Chondrocyte (in vitro differentiated cells): Measurements from ENCODE around the gene DUSP22. TPM values are rescaled to one million over a fixed set of nuclear protein-coding genes. Genes with fewer than 3 reads are reported as not detected.
"Not testable (repeated sequence)": the region's sequence is repeated elsewhere in the genome, so short reads cannot be mapped to it uniquely, and the experiment has no call there.

Source experiments
- DNase-seq: peaks from one replicate; pipeline ENCODE4 v3.0.0; 2021; ENCODE audit warnings: mixed read lengths, low spot score
- H3K27ac Mint-ChIP-seq: one replicate; pipeline ENCODE4 v1.8.0; 2021; ENCODE audit warnings: mild to moderate bottlenecking, moderate library complexity, mixed read lengths; ENCODE audit not compliant: unreplicated experiment
- H3K27me3 Mint-ChIP-seq: 2 replicates; pipeline ENCODE4 v1.8.0; 2021; ENCODE audit warnings: low read depth, mixed read lengths
- H3K36me3 Mint-ChIP-seq: 2 replicates; pipeline ENCODE4 v1.8.0; 2021; ENCODE audit warnings: low read depth, mixed read lengths
- H3K4me1 Mint-ChIP-seq: 2 replicates; pipeline ENCODE4 v1.8.0; 2021; ENCODE audit warnings: low read depth, mild to moderate bottlenecking, mixed read lengths
- H3K4me3 Mint-ChIP-seq: one replicate; pipeline ENCODE4 v1.8.0; 2021; ENCODE audit warnings: mild to moderate bottlenecking, moderate library complexity, mixed read lengths; ENCODE audit not compliant: unreplicated experiment
- H3K9me3 Mint-ChIP-seq: 2 replicates; pipeline ENCODE4 v1.8.0; 2021; ENCODE audit warnings: low read depth, mixed read lengths
- CTCF ChIP-seq: fragments of 200-600 bp; sonication (generic); IDR thresholded peaks from 2 replicates; pipeline ENCODE4 v1.5.0; 2021; ENCODE audit warnings: antibody characterized with exemption, mild to moderate bottlenecking, moderate library complexity
- total RNA-seq: library from RNA; stranded (reverse); gene quantifications from 3 replicates; pipeline ENCODE4 v1.2.1, GENCODE V29; 2021

DUSP22 gene
- total RNA-seq, 1 donor from 2014 or later, result 34.2 TPM

GRCh38 chr6:369559-370431, 77.5 kb downstream of the DUSP22 start:
- no peak for TF ChIP-seq CTCF
- H3K27ac Mint-ChIP-seq, result no peak overlapping the region
- no peak overlapping the region for H3K4me3 Mint-ChIP-seq
- peaks cover 19% of the 10 kb centered on the region for H3K9me3 Mint-ChIP-seq
- H3K27me3 Mint-ChIP-seq, result peaks cover 21% of the 10 kb centered on the region
- no peaks in the 10 kb centered on the region for H3K36me3 Mint-ChIP-seq
- no peaks in the 10 kb centered on the region for H3K4me1 Mint-ChIP-seq
- DNase-seq, result peak; percentile 77

- Mint-ChIP-seq H3K27ac (no peak overlapping the region), H3K36me3 (no peaks in the 10 kb centered on the region), H3K4me3 (no peak overlapping the region), H3K9me3 (peaks cover 15% of the 10 kb centered on the region), H3K27me3 (peaks cover 24% of the 10 kb centered on the region), H3K4me1 (no peaks in the 10 kb centered on the region)
- no peak for TF ChIP-seq CTCF
- peak; percentile 90 for DNase-seq
Measured at GRCh38 chr6:370555-370954, 78.3 kb downstream of the DUSP22 start.

- not testable (repeated sequence) for H3K4me1 Mint-ChIP-seq, H3K4me3 Mint-ChIP-seq, DNase-seq, H3K36me3 Mint-ChIP-seq, H3K27ac Mint-ChIP-seq
- Mint-ChIP-seq H3K27me3 (peaks cover 24% of the 10 kb centered on the region), H3K9me3 (peaks cover 13% of the 10 kb centered on the region)
Measured at GRCh38 chr6:371851-372250, 79.6 kb downstream of the DUSP22 start.

GRCh38 chr6:372336-372911, 80.1 kb downstream of the DUSP22 start:
- Mint-ChIP-seq H3K4me1 (no peaks in the 10 kb centered on the region), H3K4me3 (no peak overlapping the region), H3K9me3 (peaks cover 15% of the 10 kb centered on the region), H3K36me3 (no peaks in the 10 kb centered on the region), H3K27ac (no peak overlapping the region), H3K27me3 (peaks cover 21% of the 10 kb centered on the region)
- no peak for TF ChIP-seq CTCF
- DNase-seq, result peak; percentile 96

GRCh38 chr6:373031-373430, 80.7 kb downstream of the DUSP22 start:
- Mint-ChIP-seq H3K4me3 (no peak overlapping the region), H3K27me3 (peaks cover 21% of the 10 kb centered on the region), H3K27ac (no peak overlapping the region), H3K4me1 (no peaks in the 10 kb centered on the region), H3K9me3 (peaks cover 10% of the 10 kb centered on the region), H3K36me3 (no peaks in the 10 kb centered on the region)
- TF ChIP-seq CTCF, result no peak
- no peak for DNase-seq
